Type B pancreatic cell (in vitro differentiated cells): ENCODE data around the gene TCAF1. TPM values are rescaled to one million over a fixed set of nuclear protein-coding genes. Genes with fewer than 3 reads are reported as not detected.
"Not testable (repeated sequence)": the region's sequence is repeated elsewhere in the genome, so short reads cannot be mapped to it uniquely, and the experiment has no call there.

ENCODE experiments used
- DNase-seq: peaks from one replicate; pipeline ENCODE4 v3.0.0; 2021; ENCODE audit warnings: mixed read lengths; ENCODE audit not compliant: unreplicated experiment; ENCODE audit errors: extremely low spot score
- H3K27ac Mint-ChIP-seq: 2 replicates; pipeline ENCODE4 v1.8.0; 2021; ENCODE audit warnings: mild to moderate bottlenecking, mixed read lengths
- H3K27me3 Mint-ChIP-seq: 2 replicates; pipeline ENCODE4 v1.8.0; 2021; ENCODE audit warnings: mixed read lengths
- H3K36me3 Mint-ChIP-seq: 2 replicates; pipeline ENCODE4 v1.8.0; 2021; ENCODE audit warnings: mixed read lengths
- H3K4me1 Mint-ChIP-seq: one replicate; pipeline ENCODE4 v1.8.0; 2021; ENCODE audit warnings: mixed read lengths; ENCODE audit not compliant: unreplicated experiment
- H3K4me3 Mint-ChIP-seq: 2 replicates; pipeline ENCODE4 v1.8.0; 2021; ENCODE audit warnings: mild to moderate bottlenecking, mixed read lengths
- H3K9me3 Mint-ChIP-seq: 2 replicates; pipeline ENCODE4 v1.8.0; 2021; ENCODE audit warnings: mixed read lengths
- total RNA-seq: library from RNA; stranded (reverse); gene quantifications from 2 replicates; pipeline ENCODE4 v1.2.1, GENCODE V29; 2021; ENCODE audit warnings: low replicate concordance
- TF ChIP-seq, protein P1 (sequence below): fragments of 200-600 bp; sonication (generic); conservative IDR thresholded peaks from 2 replicates; pipeline ENCODE4 v1.5.0; 2021; ENCODE audit warnings: antibody characterized with exemption, mild to moderate bottlenecking

Gene TCAF1
- total RNA-seq, 1 donor from 2014 or later = 71.2 TPM

DNA sequence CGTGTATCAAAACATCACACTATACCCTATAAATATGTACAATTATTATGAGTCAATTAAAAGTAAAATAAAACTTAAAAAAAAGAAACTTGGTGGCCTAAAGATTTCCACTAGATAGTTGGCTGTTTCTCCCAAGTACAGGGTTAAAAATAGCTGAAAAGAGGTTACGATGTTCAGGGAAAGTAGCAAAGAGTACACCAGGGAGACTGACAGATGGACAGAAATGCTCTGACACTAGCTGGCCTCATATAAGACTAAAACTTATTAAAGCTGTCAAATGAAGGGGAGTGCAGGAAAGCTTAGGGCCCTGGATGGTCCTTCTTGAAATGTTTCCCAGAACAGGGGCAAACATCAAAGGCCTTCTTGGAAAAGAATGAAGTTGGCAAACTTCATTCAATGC lies 51.3 kb downstream of the TCAF1 start:
- H3K36me3 Mint-ChIP-seq = no peaks in the 10 kb centered on the region
- H3K27me3 Mint-ChIP-seq = no peaks in the 10 kb centered on the region
- H3K4me3 Mint-ChIP-seq = no peak overlapping the region
- no peaks in the 10 kb centered on the region for H3K9me3 Mint-ChIP-seq
- TF ChIP-seq, protein P1, sequence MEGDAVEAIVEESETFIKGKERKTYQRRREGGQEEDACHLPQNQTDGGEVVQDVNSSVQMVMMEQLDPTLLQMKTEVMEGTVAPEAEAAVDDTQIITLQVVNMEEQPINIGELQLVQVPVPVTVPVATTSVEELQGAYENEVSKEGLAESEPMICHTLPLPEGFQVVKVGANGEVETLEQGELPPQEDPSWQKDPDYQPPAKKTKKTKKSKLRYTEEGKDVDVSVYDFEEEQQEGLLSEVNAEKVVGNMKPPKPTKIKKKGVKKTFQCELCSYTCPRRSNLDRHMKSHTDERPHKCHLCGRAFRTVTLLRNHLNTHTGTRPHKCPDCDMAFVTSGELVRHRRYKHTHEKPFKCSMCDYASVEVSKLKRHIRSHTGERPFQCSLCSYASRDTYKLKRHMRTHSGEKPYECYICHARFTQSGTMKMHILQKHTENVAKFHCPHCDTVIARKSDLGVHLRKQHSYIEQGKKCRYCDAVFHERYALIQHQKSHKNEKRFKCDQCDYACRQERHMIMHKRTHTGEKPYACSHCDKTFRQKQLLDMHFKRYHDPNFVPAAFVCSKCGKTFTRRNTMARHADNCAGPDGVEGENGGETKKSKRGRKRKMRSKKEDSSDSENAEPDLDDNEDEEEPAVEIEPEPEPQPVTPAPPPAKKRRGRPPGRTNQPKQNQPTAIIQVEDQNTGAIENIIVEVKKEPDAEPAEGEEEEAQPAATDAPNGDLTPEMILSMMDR = no peak
- DNase-seq = no peak
- no peaks in the 10 kb centered on the region for H3K4me1 Mint-ChIP-seq
- no peak overlapping the region for H3K27ac Mint-ChIP-seq

DNA sequence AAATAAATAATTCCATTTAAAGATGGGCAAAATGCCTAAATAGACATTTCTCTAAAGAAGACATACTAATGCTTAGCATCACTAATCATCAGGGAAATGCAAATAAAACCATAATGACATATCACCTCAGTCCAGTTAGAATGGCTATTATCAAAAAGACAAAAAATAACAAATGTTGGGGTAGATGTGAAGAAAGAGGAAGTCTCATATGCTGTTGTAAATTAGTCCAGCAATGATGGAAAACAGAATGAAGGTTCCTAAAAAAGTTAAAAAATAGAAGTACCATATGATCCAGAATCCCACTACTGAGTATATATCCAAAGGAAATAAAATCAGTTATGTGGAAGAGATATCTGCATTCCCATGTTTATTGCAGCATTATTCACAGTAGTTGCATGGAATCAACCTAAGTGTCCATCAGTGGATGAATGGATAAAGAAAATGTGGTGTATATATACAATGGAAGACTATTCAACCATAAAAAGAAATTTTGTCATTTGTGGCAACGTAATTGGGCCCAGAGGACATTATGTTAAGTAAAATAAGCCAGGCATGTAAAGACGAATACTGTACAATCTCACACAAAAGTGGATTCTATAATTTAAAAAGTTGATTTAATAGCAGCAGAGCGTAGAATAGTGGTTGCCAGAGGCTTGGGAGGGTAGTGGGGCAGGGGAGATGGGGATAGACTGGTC lies 52.0 kb downstream of the TCAF1 start:
- no peaks in the 10 kb centered on the region for H3K4me1 Mint-ChIP-seq
- H3K4me3 Mint-ChIP-seq = no peak overlapping the region

DNA sequence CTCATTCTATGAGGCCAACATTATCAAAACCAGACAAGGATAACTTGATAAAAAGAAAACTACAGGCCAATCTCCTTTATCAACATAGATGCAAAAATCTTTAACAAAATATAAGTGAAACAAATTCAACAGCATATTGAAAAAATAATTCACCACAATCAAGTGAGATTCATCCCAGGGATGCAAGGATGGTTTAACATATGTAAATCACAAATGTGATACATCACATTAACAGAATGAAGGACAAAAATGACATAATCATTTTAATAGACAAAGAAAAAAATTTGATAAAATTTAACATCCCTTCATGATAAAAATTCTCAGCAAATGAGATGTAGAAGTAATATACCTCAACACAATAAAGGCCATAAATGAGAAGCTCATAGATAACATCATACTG lies 53.8 kb downstream of the TCAF1 start:
- H3K27ac Mint-ChIP-seq = no peak overlapping the region
- no peaks in the 10 kb centered on the region for H3K4me1 Mint-ChIP-seq
- no peaks in the 10 kb centered on the region for H3K9me3 Mint-ChIP-seq
- no peaks in the 10 kb centered on the region for H3K36me3 Mint-ChIP-seq
- H3K27me3 Mint-ChIP-seq = no peaks in the 10 kb centered on the region
- TF ChIP-seq, protein P1 = no peak
- H3K4me3 Mint-ChIP-seq = no peak overlapping the region
- no peak for DNase-seq

More for the DNA sequence above, 52.0 kb downstream of the TCAF1 start:
- Mint-ChIP-seq H3K27ac (no peak overlapping the region), H3K27me3 (no peaks in the 10 kb centered on the region), H3K36me3 (no peaks in the 10 kb centered on the region), H3K9me3 (no peaks in the 10 kb centered on the region)
- TF ChIP-seq, protein P1 = no peak
- DNase-seq = no peak

DNA sequence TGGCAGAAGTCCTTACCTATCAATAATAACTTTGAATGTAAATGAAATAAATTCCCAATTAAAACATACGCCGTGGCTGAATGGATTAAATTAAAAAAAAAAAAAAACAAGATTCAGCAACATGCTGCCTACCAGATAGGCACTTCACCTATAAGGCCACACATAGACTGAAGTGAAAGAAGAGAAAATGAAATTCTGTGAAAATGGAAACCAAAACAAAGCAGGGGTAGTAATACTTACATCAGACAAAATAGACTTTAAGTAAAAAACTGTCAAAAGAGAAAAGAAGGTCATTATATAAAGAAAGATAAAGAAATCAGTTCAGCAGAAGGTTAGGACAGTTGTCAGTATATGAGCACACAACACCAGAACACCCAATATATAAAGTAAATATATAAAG lies 55.3 kb downstream of the TCAF1 start:
- Mint-ChIP-seq H3K27ac (no peak overlapping the region), H3K4me1 (no peaks in the 10 kb centered on the region), H3K4me3 (no peak overlapping the region), H3K9me3 (no peaks in the 10 kb centered on the region), H3K36me3 (no peaks in the 10 kb centered on the region), H3K27me3 (no peaks in the 10 kb centered on the region)
- no peak for DNase-seq
- TF ChIP-seq, protein P1 = no peak

DNA sequence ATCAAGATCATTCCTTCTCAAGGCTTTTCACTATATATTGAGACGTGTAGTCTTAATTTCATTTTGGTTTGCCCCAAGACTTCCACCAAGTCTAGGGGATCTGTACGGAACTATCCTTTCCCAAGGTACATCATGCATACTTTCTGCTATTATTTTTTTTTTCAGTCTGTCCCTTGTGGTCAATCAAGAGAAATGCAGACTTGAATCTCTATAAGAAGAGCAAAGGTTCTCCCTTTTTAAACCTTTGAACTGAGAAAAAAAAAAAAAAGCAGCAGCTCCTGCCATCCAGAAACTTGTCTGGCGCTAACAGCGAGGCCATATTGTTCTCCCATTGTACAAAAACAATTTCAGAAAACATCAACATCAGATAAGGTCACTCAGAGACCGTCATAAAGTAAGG lies 60.3 kb downstream of the TCAF1 start:
- DNase-seq, H3K27me3 Mint-ChIP-seq, H3K9me3 Mint-ChIP-seq, H3K4me3 Mint-ChIP-seq, H3K4me1 Mint-ChIP-seq, H3K36me3 Mint-ChIP-seq, H3K27ac Mint-ChIP-seq: not testable (repeated sequence)

DNA sequence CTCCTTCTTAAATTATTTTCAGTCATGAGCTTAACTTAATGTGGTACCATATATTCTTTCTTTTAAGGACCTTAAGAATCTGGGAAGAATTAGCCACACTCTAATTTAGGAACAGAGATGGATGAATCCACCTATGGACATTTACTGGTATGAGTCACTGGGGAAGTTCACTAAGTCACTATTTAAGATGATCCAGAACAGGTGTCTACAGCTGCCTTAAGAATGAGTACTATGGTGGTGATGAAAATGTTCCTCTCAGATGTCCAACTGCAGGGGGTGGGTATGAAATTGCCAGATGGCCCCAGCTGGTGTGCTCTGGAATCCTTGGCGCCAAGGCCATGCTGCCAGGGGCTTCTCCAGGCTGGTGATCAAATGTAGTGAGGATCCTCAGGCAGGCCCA lies 61.9 kb downstream of the TCAF1 start:
- not testable (repeated sequence) for H3K27me3 Mint-ChIP-seq, H3K9me3 Mint-ChIP-seq, H3K36me3 Mint-ChIP-seq, DNase-seq, H3K4me3 Mint-ChIP-seq, H3K4me1 Mint-ChIP-seq, H3K27ac Mint-ChIP-seq

DNA sequence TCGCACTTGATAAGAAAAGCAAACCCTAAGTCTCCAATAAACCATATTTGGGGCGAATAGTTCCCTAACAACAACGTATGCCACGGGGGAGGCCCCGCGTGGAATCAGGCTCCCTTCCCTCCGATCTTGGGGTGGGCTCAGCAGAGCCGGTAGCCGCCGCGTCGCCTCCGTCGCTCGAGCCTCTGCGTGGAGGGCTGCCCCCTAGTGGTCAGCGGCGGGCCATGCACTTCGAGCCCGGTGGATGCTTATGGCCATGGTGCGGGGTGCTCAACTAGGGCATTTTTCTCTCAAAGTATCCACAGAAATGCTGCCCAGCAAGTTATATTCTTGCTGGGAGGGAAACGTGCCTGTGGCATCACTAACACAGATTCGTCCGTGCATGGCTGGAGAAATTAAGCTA lies 64.8 kb downstream of the TCAF1 start:
- H3K9me3 Mint-ChIP-seq, H3K27me3 Mint-ChIP-seq, H3K36me3 Mint-ChIP-seq, H3K4me1 Mint-ChIP-seq, H3K27ac Mint-ChIP-seq, H3K4me3 Mint-ChIP-seq: not testable (repeated sequence)
- TF ChIP-seq, protein P1 = peak; percentile 72
- DNase-seq = peak; percentile 98

DNA sequence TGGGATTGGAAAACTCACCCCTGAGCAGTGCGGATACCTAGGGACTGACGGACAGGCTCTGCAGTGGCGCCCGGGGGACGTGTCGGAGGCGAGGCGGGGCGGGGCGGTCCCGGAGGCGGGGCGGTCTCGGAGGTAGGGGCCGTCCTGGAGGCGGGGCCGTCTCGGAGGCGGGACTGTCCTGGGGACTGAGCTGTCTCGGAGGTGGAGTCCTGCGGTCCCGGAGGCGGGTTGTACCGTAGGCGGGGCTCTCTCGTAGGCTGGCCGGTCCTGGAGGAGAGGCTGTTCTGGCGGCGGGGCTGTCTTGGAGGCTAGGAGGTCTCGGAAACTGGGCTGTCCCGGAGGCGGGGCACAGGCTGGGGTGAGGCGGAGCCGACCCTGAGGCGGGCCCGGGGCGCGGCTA lies 65.4 kb downstream of the TCAF1 start:
- H3K27me3 Mint-ChIP-seq, H3K9me3 Mint-ChIP-seq, H3K27ac Mint-ChIP-seq, H3K4me1 Mint-ChIP-seq, H3K36me3 Mint-ChIP-seq: not testable (repeated sequence)
- DNase-seq = peak; percentile 96
- peak overlapping the region; percentile 85 for H3K4me3 Mint-ChIP-seq

DNA sequence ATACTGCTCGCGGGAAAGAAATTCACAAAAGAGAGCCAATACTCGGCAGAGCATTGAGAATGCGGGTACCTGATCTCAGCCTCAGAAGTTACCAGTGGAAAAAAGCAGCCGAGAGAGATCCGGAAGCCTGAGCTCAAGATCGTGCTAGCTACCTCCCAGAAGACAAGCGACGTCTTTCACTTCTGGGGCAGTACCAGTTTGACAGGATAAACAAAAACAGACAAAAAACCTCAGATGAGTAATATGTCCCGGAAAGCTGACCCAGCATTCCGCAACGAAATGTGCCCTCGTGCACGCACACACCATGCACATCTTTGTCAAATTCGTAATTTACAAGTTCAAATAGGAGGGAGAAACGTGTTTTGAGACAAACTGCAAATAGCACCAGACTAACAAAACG lies 65.9 kb downstream of the TCAF1 start:
- H3K4me3 Mint-ChIP-seq = peak overlapping the region; percentile 85
- H3K9me3 Mint-ChIP-seq, H3K36me3 Mint-ChIP-seq, DNase-seq, H3K27ac Mint-ChIP-seq, H3K4me1 Mint-ChIP-seq, H3K27me3 Mint-ChIP-seq: not testable (repeated sequence)
